Breast epithelium (tissue), 4 donors: ENCODE results near the gene EDC3. TPM values are rescaled to one million over a fixed set of nuclear protein-coding genes. Genes with fewer than 3 reads are reported as not detected.

Experiments
- DNase-seq, 2 donors: peaks; one replicate each; pipeline ENCODE4 v3.0.0-alpha.2; 2019; ENCODE audit warnings: low spot score in 2 of 2
- H3K27ac ChIP-seq, 2 donors: fragments of 200-600 bp; sonication (generic) in 1 of 2; one replicate each; pipeline ENCODE4 v1.5.1; 2016 to 2019; ENCODE audit warnings: mild to moderate bottlenecking in 1 of 2
- H3K27me3 ChIP-seq, 2 donors: fragments of 200-600 bp; sonication (generic) in 1 of 2; one replicate each; pipeline versions ENCODE4 v1.5.1 to v1.6.0; 2017 to 2019; ENCODE audit warnings: control low read depth in 1 of 2, mild to moderate bottlenecking in 1 of 2
- H3K36me3 ChIP-seq: fragments of 200-600 bp; one replicate; pipeline ENCODE4 v1.5.1; 2019
- H3K4me1 ChIP-seq, 2 donors: fragments of 200-600 bp; sonication (generic); one replicate each; pipeline ENCODE4 v1.5.1; 2016 to 2019; ENCODE audit warnings: control low read depth in 1 of 2
- H3K4me3 ChIP-seq, 3 donors: fragments of 200-600 bp; sonication (generic); 1 replicate in 2 of 3; 2 replicates in 1 of 3; pipeline ENCODE4 v1.5.1; 2016 to 2019; ENCODE audit warnings: mild to moderate bottlenecking in 3 of 3, moderate library complexity in 2 of 3
- H3K9me3 ChIP-seq, 2 donors: fragments of 200-600 bp; sonication (generic) in 1 of 2; one replicate each; pipeline ENCODE4 v1.5.1; 2016 to 2019; ENCODE audit warnings: control low read depth in 1 of 2
- CTCF ChIP-seq, 3 donors: fragments of 450-650 bp; IDR thresholded peaks; one replicate each; pipeline ENCODE4 v1.5.1; 2016 to 2017; ENCODE audit warnings: antibody characterized with exemption in 3 of 3, mild to moderate bottlenecking in 3 of 3, moderate library complexity in 3 of 3
- POLR2A ChIP-seq: fragments of 450-650 bp; IDR thresholded peaks from one replicate; pipeline ENCODE4 v1.6.1; 2016; ENCODE audit warnings: antibody characterized with exemption, mild to moderate bottlenecking, moderate library complexity
- POLR2AphosphoS5 ChIP-seq, 3 donors: sonication (generic); formaldehyde crosslinking; IDR thresholded peaks; one replicate each; pipeline ENCODE4 v1.6.1; 2017; ENCODE audit warnings: antibody characterized with exemption in 3 of 3
- intact Hi-C: fragments of 100-400 bp; cut with DNase I; formaldehyde crosslinking; loops from one replicate; pipeline ENCODE4 v1.15.1; 2023; ENCODE audit warnings: low total_unique reads
- total RNA-seq, 3 donors: library from RNA; depleted of rRNA; stranded (reverse); fragments of >200 nt; gene quantifications; one replicate each; pipeline ENCODE4 v1.1.0, GENCODE V29; 2016

EDC3 gene
- total RNA-seq, 3 donors from 2014 or later = 13.8 to 21.7 (median 20.3) TPM

- intact Hi-C loops = no loop called here
- Histone ChIP-seq H3K9me3 (no peaks in the 10 kb centered on the region), H3K27me3 (no peaks in the 10 kb centered on the region), H3K4me1 (no peaks in the 10 kb centered on the region), H3K36me3 (no peaks in the 10 kb centered on the region), H3K27ac (peak overlapping the region; percentile 9 to 35), H3K4me3 (no peak overlapping the region)
- TF ChIP-seq POLR2A (no peak), POLR2AphosphoS5 (IDR thresholded peaks at IDR 0.05) (no peak), CTCF (IDR thresholded peaks at IDR 0.05) (no peak)
- DNase-seq = no peak
These were observed 44.5 kb downstream of the EDC3 start for GRCh38 chr15:74651242-74651741.

- intact Hi-C loops = no loop called here
- H3K27ac ChIP-seq = no peak overlapping the region
- no peak for TF ChIP-seq POLR2A
- no peak for TF ChIP-seq POLR2AphosphoS5 (IDR thresholded peaks at IDR 0.05)
- no peaks in the 10 kb centered on the region for H3K27me3 ChIP-seq
- no peak overlapping the region for H3K4me3 ChIP-seq
- H3K9me3 ChIP-seq = no peaks in the 10 kb centered on the region
- DNase-seq = no peak
- peaks cover 0 to 6% of the 10 kb centered on the region in 2 donors for H3K4me1 ChIP-seq
- H3K36me3 ChIP-seq = no peaks in the 10 kb centered on the region
These were observed 47.6 kb downstream of the EDC3 start for GRCh38 chr15:74648051-74648842.

- no peaks in the 10 kb centered on the region for H3K27me3 ChIP-seq
- no peak overlapping the region for H3K4me3 ChIP-seq
- H3K27ac ChIP-seq = no peak overlapping the region
- no peaks in the 10 kb centered on the region for H3K9me3 ChIP-seq
- DNase-seq = no peak
- intact Hi-C loops = no loop called here
- H3K36me3 ChIP-seq = no peaks in the 10 kb centered on the region
- TF ChIP-seq CTCF (IDR thresholded peaks at IDR 0.05) (no peak), POLR2A (no peak)
- H3K4me1 ChIP-seq = peaks cover 6 to 12% of the 10 kb centered on the region in 2 donors
These were observed 49.3 kb downstream of the EDC3 start for GRCh38 chr15:74646480-74646879.

GRCh38 chr15:74643665-74644204 is 52.1 kb downstream of the EDC3 start:
- Histone ChIP-seq H3K27ac (peak overlapping the region; percentile 71 to 74), H3K4me1 (peaks cover 6 to 12% of the 10 kb centered on the region in 2 donors), H3K36me3 (no peaks in the 10 kb centered on the region), H3K4me3 (no peak overlapping the region), H3K27me3 (no peaks in the 10 kb centered on the region), H3K9me3 (no peaks in the 10 kb centered on the region)
- no peak for DNase-seq
- intact Hi-C loops = no loop called here
- TF ChIP-seq POLR2A (no peak), POLR2AphosphoS5 (IDR thresholded peaks at IDR 0.05) (no peak)

GRCh38 chr15:74642734-74643664 is 52.8 kb downstream of the EDC3 start:
- H3K4me3 ChIP-seq = no peak overlapping the region
- H3K4me1 ChIP-seq = peaks cover 6 to 12% of the 10 kb centered on the region in 2 donors
- TF ChIP-seq CTCF (IDR thresholded peaks at IDR 0.05) = no peak
- no peak for TF ChIP-seq POLR2A
- no peak for TF ChIP-seq POLR2AphosphoS5 (IDR thresholded peaks at IDR 0.05)
- DNase-seq = no peak
- intact Hi-C loops = no loop called here
- peak overlapping the region; percentile 71 to 74 for H3K27ac ChIP-seq
- no peaks in the 10 kb centered on the region for H3K9me3 ChIP-seq
- no peaks in the 10 kb centered on the region for H3K36me3 ChIP-seq
- H3K27me3 ChIP-seq = no peaks in the 10 kb centered on the region
